ENCODE data around the gene IDI1. TPM values are rescaled to one million over a fixed set of nuclear protein-coding genes. Genes with fewer than 3 reads are reported as not detected.

Gene IDI1
- total and polyA plus RNA-seq, 2 of the 4 experiments (the other 2 are of a cell fraction), result 27.3 to 27.4 TPM

DNA sequence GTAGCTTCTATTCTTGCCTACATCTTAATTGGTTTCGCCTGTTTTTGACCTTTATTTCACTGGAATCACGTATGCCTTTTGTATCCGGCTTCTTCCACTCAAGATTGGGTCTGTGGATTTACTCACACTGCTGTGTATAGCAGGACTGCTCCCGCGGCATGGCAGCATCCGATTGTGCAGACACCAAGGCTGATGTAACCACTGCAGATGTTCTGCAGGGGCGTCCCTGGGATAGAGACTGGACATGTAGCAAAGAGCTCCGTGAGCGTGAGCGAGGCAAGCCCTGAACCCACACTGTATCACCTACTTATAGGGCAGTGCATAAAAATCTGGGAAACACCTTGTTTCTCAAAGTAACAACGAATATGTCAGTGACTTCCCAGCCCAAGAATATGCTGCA is 11.8 kb downstream of the IDI1 start:
- Histone ChIP-seq H2BK120ac (ENCODE audit: low read depth, low read length) (no peak overlapping the region), H3K56ac (ENCODE audit: extremely low read depth, insufficient read depth, low read length) (no peak overlapping the region), H3K4me3 (ENCODE audit: insufficient read depth, low read depth, low read length) (no peak overlapping the region), H2BK20ac (ENCODE audit: low read depth, low read length) (no peak overlapping the region), H3K18ac (ENCODE audit: low read depth, low read length) (no peak overlapping the region), H3K36me3 (ENCODE audit: control insufficient read depth, insufficient read depth, low read length) (peaks cover 7% of the 10 kb centered on the region), H2AK9ac (replicated peaks; ENCODE audit: low read depth, low read length, poor library complexity) (no peak overlapping the region), H2BK15ac (ENCODE audit: low read depth, low read length) (no peak overlapping the region), H4K5ac (ENCODE audit: low read depth, low read length) (no peak overlapping the region), H4K20me1 (ENCODE audit: insufficient read depth, low read length) (peaks cover 2% of the 10 kb centered on the region; the same call in 1 of the 2 replicates), H3K4me2 (ENCODE audit: low read depth, low read length) (no peak overlapping the region), H3K4ac (ENCODE audit: low read depth, low read length) (no peak overlapping the region), H3K27ac (ENCODE audit: insufficient read depth, low read length) (no peak overlapping the region), H3K9me3 (ENCODE audit: control insufficient read depth, insufficient read depth, low read length) (no peaks in the 10 kb centered on the region), H2BK5ac (ENCODE audit: low read depth, low read length, poor library complexity, severe bottlenecking) (no peak overlapping the region), H3K23ac (ENCODE audit: low read depth, low read length) (no peak overlapping the region), H3K9ac (ENCODE audit: low read depth, low read length) (no peak overlapping the region), H3K14ac (replicated peaks; ENCODE audit: low read depth, low read length) (no peak overlapping the region), H3K27me3 (ENCODE audit: control insufficient read depth, insufficient read depth, low read length) (no peaks in the 10 kb centered on the region), H4K8ac (ENCODE audit: low read depth in 2 of 2, low read length in 2 of 2) (no peak overlapping the region), H4K91ac (ENCODE audit: insufficient read depth, low read depth, low read length) (no peak overlapping the region), H3K9me1 (ENCODE audit: insufficient read depth, low read length) (peaks cover 5% of the 10 kb centered on the region; the same call in 1 of the 2 replicates), H2AK5ac (ENCODE audit: low read depth, low read length) (no peak overlapping the region), H2AFZ (replicated peaks; ENCODE audit: low read length, poor library complexity) (no peak overlapping the region), H3K4me1 (ENCODE audit: control insufficient read depth, insufficient read depth, low read length) (no peaks in the 10 kb centered on the region), H3K79me1 (ENCODE audit: low read depth in 1 of 2, low read length in 2 of 2) (peaks cover 0 to 3% of the 10 kb centered on the region in 2 experiments; a peak in 2 of 4 replicates)
- dilution Hi-C loops (cut with HindIII; ENCODE audit: low sequenced_read_pairs, unreplicated experiment) (no loop called here), in situ Hi-C loops (cut with MboI; ENCODE audit: low sequenced_read_pairs) (no loop called here), intact Hi-C loops (cut with micrococcal nuclease) (no loop called here)
- ATAC-seq (ENCODE audit: low read depth), result no peak
- WGBS, 2 experiments (ENCODE audit: extremely low coverage in 2 of 2, insufficient read length in 1 of 2), result 82% methylated on average over 2 of the region's 11 CpGs; no CpG with 5 or more reads in 1 of the 2 experiments
- TF ChIP-seq, protein P1, sequence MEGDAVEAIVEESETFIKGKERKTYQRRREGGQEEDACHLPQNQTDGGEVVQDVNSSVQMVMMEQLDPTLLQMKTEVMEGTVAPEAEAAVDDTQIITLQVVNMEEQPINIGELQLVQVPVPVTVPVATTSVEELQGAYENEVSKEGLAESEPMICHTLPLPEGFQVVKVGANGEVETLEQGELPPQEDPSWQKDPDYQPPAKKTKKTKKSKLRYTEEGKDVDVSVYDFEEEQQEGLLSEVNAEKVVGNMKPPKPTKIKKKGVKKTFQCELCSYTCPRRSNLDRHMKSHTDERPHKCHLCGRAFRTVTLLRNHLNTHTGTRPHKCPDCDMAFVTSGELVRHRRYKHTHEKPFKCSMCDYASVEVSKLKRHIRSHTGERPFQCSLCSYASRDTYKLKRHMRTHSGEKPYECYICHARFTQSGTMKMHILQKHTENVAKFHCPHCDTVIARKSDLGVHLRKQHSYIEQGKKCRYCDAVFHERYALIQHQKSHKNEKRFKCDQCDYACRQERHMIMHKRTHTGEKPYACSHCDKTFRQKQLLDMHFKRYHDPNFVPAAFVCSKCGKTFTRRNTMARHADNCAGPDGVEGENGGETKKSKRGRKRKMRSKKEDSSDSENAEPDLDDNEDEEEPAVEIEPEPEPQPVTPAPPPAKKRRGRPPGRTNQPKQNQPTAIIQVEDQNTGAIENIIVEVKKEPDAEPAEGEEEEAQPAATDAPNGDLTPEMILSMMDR (conservative IDR thresholded peaks at IDR 0.05; ENCODE audit: low read depth, low read length), result no peak
- TF ChIP-seq MAFK (IDR thresholded peaks at IDR 0.05; ENCODE audit: low read depth, low read length) (no peak), RAD21 (IDR thresholded peaks at IDR 0.05; ENCODE audit: low read length) (no peak), RCOR1 (IDR thresholded peaks at IDR 0.05; ENCODE audit: insufficient replicate concordance, low read length) (no peak), CHD1 (IDR thresholded peaks at IDR 0.05; ENCODE audit: low read depth, low read length) (no peak), MXI1 (IDR thresholded peaks at IDR 0.05; ENCODE audit: borderline replicate concordance, low read depth, low read length) (no peak), POLR2A (IDR thresholded peaks at IDR 0.05; ENCODE audit: low read depth, low read length) (no peak), NFE2L2 (IDR thresholded peaks at IDR 0.05; ENCODE audit: low read depth, low read length) (no peak), RFX5 (IDR thresholded peaks at IDR 0.05; ENCODE audit: low read depth, low read length) (no peak), CEBPB (IDR thresholded peaks at IDR 0.05; ENCODE audit: low read depth, low read length) (no peak), FOS (IDR thresholded peaks at IDR 0.05; ENCODE audit: low read depth, low read length) (no peak), SMC3 (IDR thresholded peaks at IDR 0.05; ENCODE audit: low read depth, low read length) (no peak)
- TF ChIP-seq, protein P2, sequence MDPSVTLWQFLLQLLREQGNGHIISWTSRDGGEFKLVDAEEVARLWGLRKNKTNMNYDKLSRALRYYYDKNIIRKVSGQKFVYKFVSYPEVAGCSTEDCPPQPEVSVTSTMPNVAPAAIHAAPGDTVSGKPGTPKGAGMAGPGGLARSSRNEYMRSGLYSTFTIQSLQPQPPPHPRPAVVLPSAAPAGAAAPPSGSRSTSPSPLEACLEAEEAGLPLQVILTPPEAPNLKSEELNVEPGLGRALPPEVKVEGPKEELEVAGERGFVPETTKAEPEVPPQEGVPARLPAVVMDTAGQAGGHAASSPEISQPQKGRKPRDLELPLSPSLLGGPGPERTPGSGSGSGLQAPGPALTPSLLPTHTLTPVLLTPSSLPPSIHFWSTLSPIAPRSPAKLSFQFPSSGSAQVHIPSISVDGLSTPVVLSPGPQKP (IDR thresholded peaks at IDR 0.05; ENCODE audit: borderline replicate concordance, low read depth, low read length), result no peak
- TF ChIP-seq, protein P3, sequence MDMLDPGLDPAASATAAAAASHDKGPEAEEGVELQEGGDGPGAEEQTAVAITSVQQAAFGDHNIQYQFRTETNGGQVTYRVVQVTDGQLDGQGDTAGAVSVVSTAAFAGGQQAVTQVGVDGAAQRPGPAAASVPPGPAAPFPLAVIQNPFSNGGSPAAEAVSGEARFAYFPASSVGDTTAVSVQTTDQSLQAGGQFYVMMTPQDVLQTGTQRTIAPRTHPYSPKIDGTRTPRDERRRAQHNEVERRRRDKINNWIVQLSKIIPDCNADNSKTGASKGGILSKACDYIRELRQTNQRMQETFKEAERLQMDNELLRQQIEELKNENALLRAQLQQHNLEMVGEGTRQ (IDR thresholded peaks at IDR 0.05; ENCODE audit: low read depth, low read length), result no peak
- POLR2A ChIA-PET (ENCODE audit: unreplicated experiment), result interaction anchor here (0.6 kb wide), 1 partner anchor 140 kb away, joined by 18 read pairs; no protein-coding TSS in a partner anchor
- BruUV-seq (replicated peaks), result no TSS peak
- no peak for DNase-seq
- CTCF ChIA-PET, result interaction anchor here (1.4 kb wide), 1 partner anchor 8 kb away, joined by 3 read pairs; no protein-coding TSS in a partner anchor
